H1 (cell line): ENCODE measurements around the gene USP24.

Experiments
- BACH1 ChIP-seq: IDR thresholded peaks from 2 replicates; pipeline ENCODE4 v1.6.1; 2012; ENCODE audit warnings: low read length, improper control_type of control experiment
- EZH2 ChIP-seq: fragments of 200-600 bp; sonication (generic); IDR thresholded peaks from 2 replicates; pipeline ENCODE4 v1.7.1; 2012; ENCODE audit warnings: low read depth, mild to moderate bottlenecking, moderate library complexity, low read length, inconsistent platforms; ENCODE audit not compliant: severe bottlenecking
- HDAC2 ChIP-seq, 2 experiments: fragments of 300-600 bp in 1 of 2; sonication (generic) in 1 of 2; IDR thresholded peaks; 2 replicates each; pipeline ENCODE4 v1.6.1; 2011 to 2012; ENCODE audit warnings: low read depth in 2 of 2, low read length in 2 of 2, mild to moderate bottlenecking in 2 of 2, moderate library complexity in 2 of 2, borderline replicate concordance in 1 of 2, inconsistent platforms in 1 of 2
- POLR2A ChIP-seq, 2 experiments: IDR thresholded peaks; 1 replicate in 1 of 2; 2 replicates in 1 of 2; pipeline ENCODE4 v1.6.1; 2011; ENCODE audit warnings: low read depth in 2 of 2, low read length in 2 of 2, mild to moderate bottlenecking in 2 of 2; ENCODE audit errors: control extremely low read depth in 1 of 2
- SIN3A ChIP-seq, 2 experiments: IDR thresholded peaks in 1 of 2; conservative IDR thresholded peaks in 1 of 2; 2 replicates each; pipeline ENCODE4 v1.6.1; 2011 to 2012; ENCODE audit warnings: low read length in 2 of 2, improper control_type of control experiment in 1 of 2, low read depth in 1 of 2, mild to moderate bottlenecking in 1 of 2
- SIX5 ChIP-seq: IDR thresholded peaks from 2 replicates; pipeline ENCODE4 v1.6.1; 2011; ENCODE audit warnings: mild to moderate bottlenecking, low read depth, low read length
- TAF7 ChIP-seq: optimal IDR thresholded peaks from 2 replicates; pipeline ENCODE3; 2011; ENCODE audit warnings: low read depth, mild to moderate bottlenecking, inconsistent platforms, low read length, moderate library complexity, borderline replicate concordance
- ZNF274 ChIP-seq: IDR thresholded peaks from 2 replicates; pipeline ENCODE4 v1.7.0; 2012; ENCODE audit warnings: low read length, borderline replicate concordance; ENCODE audit errors: extremely low read depth
- TF ChIP-seq, protein P1 (sequence below), 3 experiments: IDR thresholded peaks; 1 replicate in 2 of 3; 2 replicates in 1 of 3; pipeline versions ENCODE4 v1.5.1 to v1.6.1; 2011; ENCODE audit warnings: low read length in 3 of 3, mild to moderate bottlenecking in 3 of 3, inconsistent platforms in 2 of 3, low read depth in 1 of 3, moderate library complexity in 1 of 3; ENCODE audit not compliant: insufficient read depth in 1 of 3; ENCODE audit errors: control extremely low read depth in 1 of 3

DNA sequence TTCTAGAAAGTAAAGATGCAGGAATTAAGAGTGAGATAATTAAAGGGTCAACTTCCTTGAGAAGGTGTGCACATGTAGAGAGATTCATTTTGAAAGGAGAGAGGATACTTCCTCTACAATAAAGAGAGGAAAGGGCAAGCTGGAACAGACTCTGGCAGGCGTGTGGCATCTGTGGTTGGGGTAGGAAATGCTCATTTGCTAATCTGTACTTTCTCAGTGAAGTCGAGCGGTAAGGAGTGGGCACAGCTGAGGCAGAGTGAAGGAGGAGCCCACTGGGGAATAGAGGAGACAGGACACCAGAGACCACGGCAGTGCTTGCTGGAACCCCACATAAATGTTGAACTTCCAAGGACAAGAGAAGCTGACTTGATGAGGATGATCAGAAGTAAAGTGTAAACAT, 126.8 kb downstream of the USP24 start:
- TF ChIP-seq, protein P1, sequence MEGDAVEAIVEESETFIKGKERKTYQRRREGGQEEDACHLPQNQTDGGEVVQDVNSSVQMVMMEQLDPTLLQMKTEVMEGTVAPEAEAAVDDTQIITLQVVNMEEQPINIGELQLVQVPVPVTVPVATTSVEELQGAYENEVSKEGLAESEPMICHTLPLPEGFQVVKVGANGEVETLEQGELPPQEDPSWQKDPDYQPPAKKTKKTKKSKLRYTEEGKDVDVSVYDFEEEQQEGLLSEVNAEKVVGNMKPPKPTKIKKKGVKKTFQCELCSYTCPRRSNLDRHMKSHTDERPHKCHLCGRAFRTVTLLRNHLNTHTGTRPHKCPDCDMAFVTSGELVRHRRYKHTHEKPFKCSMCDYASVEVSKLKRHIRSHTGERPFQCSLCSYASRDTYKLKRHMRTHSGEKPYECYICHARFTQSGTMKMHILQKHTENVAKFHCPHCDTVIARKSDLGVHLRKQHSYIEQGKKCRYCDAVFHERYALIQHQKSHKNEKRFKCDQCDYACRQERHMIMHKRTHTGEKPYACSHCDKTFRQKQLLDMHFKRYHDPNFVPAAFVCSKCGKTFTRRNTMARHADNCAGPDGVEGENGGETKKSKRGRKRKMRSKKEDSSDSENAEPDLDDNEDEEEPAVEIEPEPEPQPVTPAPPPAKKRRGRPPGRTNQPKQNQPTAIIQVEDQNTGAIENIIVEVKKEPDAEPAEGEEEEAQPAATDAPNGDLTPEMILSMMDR (IDR thresholded peaks at IDR 0.05; ENCODE audit: control extremely low read depth in 1 of 3, insufficient read depth in 1 of 3, low read depth in 1 of 3, low read length in 3 of 3): no peak
- TF ChIP-seq BACH1 (no peak), ZNF274 (no peak), SIN3A (conservative IDR thresholded peaks at IDR 0.05 in 1 of 2, IDR thresholded peaks at IDR 0.05 in 1 of 2; ENCODE audit: low read depth in 1 of 2, low read length in 2 of 2) (no peak), POLR2A (IDR thresholded peaks at IDR 0.05; ENCODE audit: control extremely low read depth in 1 of 2, low read depth in 2 of 2, low read length in 2 of 2) (no peak), EZH2 (no peak), HDAC2 (IDR thresholded peaks at IDR 0.05; ENCODE audit: borderline replicate concordance in 1 of 2, low read depth in 2 of 2, low read length in 2 of 2) (no peak), TAF7 (no peak), SIX5 (no peak)
